SK-N-SH treated with all-trans-retinoic acid at 6 μM for 48 hours (cell line): ENCODE results near the gene AGBL1.

Experiments
- CREB5 ChIP-seq: fragments of 250-450 bp; sonication (Bioruptor Pico); IDR thresholded peaks from 2 replicates; pipeline ENCODE4 v1.5.1; 2020; ENCODE audit warnings: low read depth, mild to moderate bottlenecking, moderate library complexity
- TCF4 ChIP-seq: fragments of 250-450 bp; sonication (Bioruptor Pico); IDR thresholded peaks from 2 replicates; pipeline ENCODE4 v1.8.0; 2021; ENCODE audit warnings: mild to moderate bottlenecking, moderate library complexity, borderline replicate concordance
- ZFP3 ChIP-seq: fragments of 250-450 bp; sonication (Bioruptor Pico); IDR thresholded peaks from 2 replicates; pipeline ENCODE4 v1.5.0; 2020; ENCODE audit warnings: mild to moderate bottlenecking, moderate library complexity
- ZFP30 ChIP-seq: fragments of 450-650 bp; formaldehyde crosslinking; IDR thresholded peaks from 2 replicates; pipeline ENCODE4 v1.5.0; 2022; ENCODE audit warnings: mild to moderate bottlenecking, moderate library complexity

GRCh38 chr15:86481720-86482119 lies 402.0 kb downstream of the AGBL1 start:
- TF ChIP-seq CREB5 (CRISPR knock-in tag) = no peak
- no peak for TF ChIP-seq ZFP3 (CRISPR knock-in tag)
- TF ChIP-seq TCF4 (CRISPR knock-in tag) = no peak
- no peak for TF ChIP-seq ZFP30 (CRISPR knock-in tag)
